ENCODE measurements around the gene CHMP2A.

The CHMP2A gene

GRCh38 chr19:58559275-58560006 lies 4.5 kb upstream of the CHMP2A start:
- H3K9me3 Mint-ChIP-seq = no peaks in the 10 kb centered on the region
- peak overlapping the region; percentile 100 for H3K27ac Mint-ChIP-seq
- TF ChIP-seq CTCF (IDR thresholded peaks at IDR 0.05) = no peak
- H3K27me3 Mint-ChIP-seq (ENCODE audit: low read depth, poor library complexity) = peaks cover 10% of the 10 kb centered on the region
- peak overlapping the region; percentile 99 for H3K4me3 Mint-ChIP-seq
- DNase-seq = peak; percentile 87
- H3K36me3 Mint-ChIP-seq (ENCODE audit: low read depth) = peaks cover 18% of the 10 kb centered on the region
- peaks cover 65% of the 10 kb centered on the region for H3K4me1 Mint-ChIP-seq

GRCh38 chr19:58558623-58559274 lies 3.8 kb upstream of the CHMP2A start:
- H3K9me3 Mint-ChIP-seq = no peaks in the 10 kb centered on the region
- peaks cover 65% of the 10 kb centered on the region for H3K4me1 Mint-ChIP-seq
- H3K4me3 Mint-ChIP-seq = peak overlapping the region; percentile 99
- TF ChIP-seq CTCF (IDR thresholded peaks at IDR 0.05) = no peak
- H3K36me3 Mint-ChIP-seq (ENCODE audit: low read depth) = peaks cover 14% of the 10 kb centered on the region
- H3K27me3 Mint-ChIP-seq (ENCODE audit: low read depth, poor library complexity) = peaks cover 8% of the 10 kb centered on the region
- peak; percentile 100 for DNase-seq
- H3K27ac Mint-ChIP-seq = peak overlapping the region; percentile 100

- Mint-ChIP-seq H3K9me3 (no peaks in the 10 kb centered on the region), H3K27me3 (ENCODE audit: low read depth, poor library complexity) (peaks cover 7% of the 10 kb centered on the region), H3K4me3 (peak within 1 kb of the TSS; percentile 99), H3K4me1 (peaks cover 64% of the 10 kb centered on the region), H3K36me3 (ENCODE audit: low read depth) (peaks cover 13% of the 10 kb centered on the region), H3K27ac (peak within 1 kb of the TSS; percentile 100)
- TF ChIP-seq CTCF (IDR thresholded peaks at IDR 0.05) = no peak
- peak; percentile 79 for DNase-seq
These were observed 3.2 kb upstream of the CHMP2A start, which contains the start of gene UBE2M for GRCh38 chr19:58558066-58558622. Gene UBE2M, minus strand, starts transcription at chr19:58558611. Its CDS starts 230 bp downstream, at chr19:58558381.

- no peaks in the 10 kb centered on the region for H3K9me3 Mint-ChIP-seq
- peak overlapping the region; percentile 99 for H3K27ac Mint-ChIP-seq
- H3K27me3 Mint-ChIP-seq (ENCODE audit: low read depth, poor library complexity) = peaks cover 7% of the 10 kb centered on the region
- H3K36me3 Mint-ChIP-seq (ENCODE audit: low read depth) = peaks cover 19% of the 10 kb centered on the region
- TF ChIP-seq CTCF (IDR thresholded peaks at IDR 0.05) = no peak
- peak overlapping the region; percentile 99 for H3K4me3 Mint-ChIP-seq
- no peak for DNase-seq
- peaks cover 70% of the 10 kb centered on the region for H3K4me1 Mint-ChIP-seq
These were observed 2.5 kb upstream of the CHMP2A start for GRCh38 chr19:58557221-58558065.

- Mint-ChIP-seq H3K36me3 (ENCODE audit: low read depth) (peaks cover 26% of the 10 kb centered on the region), H3K4me3 (peak overlapping the region; percentile 99), H3K27ac (peak overlapping the region; percentile 99), H3K4me1 (peaks cover 71% of the 10 kb centered on the region), H3K27me3 (ENCODE audit: low read depth, poor library complexity) (peaks cover 7% of the 10 kb centered on the region), H3K9me3 (no peaks in the 10 kb centered on the region)
- TF ChIP-seq CTCF (IDR thresholded peaks at IDR 0.05) = no peak
- no peak for DNase-seq
These were observed 1.8 kb upstream of the CHMP2A start for GRCh38 chr19:58556622-58557220.
